K562 (cell line): Measurements from ENCODE around the gene NECAB3. TPM values are rescaled to one million over a fixed set of nuclear protein-coding genes. Genes with fewer than 3 reads are reported as not detected.
A peak's percentile ranks its signal among the peaks of the same experiment; 100 is the strongest.

Source experiments
- ARHGAP35 ChIP-seq: fragments of 450-650 bp; IDR thresholded peaks from 2 replicates; pipeline ENCODE4 v1.6.1; 2018; ENCODE audit not compliant: partially characterized antibody
- CHD1 ChIP-seq: fragments of 200-600 bp; sonication (generic); IDR thresholded peaks from one replicate; pipeline ENCODE4 v1.6.1; 2012; ENCODE audit warnings: mild to moderate bottlenecking, moderate library complexity, low read length, inconsistent platforms
- CSDE1 ChIP-seq, 2 experiments: fragments of 450-650 bp; IDR thresholded peaks; 2 replicates each; pipeline ENCODE4 v1.6.1; 2016; ENCODE audit warnings: mild to moderate bottlenecking in 1 of 2
- ETV1 ChIP-seq: fragments of 450-650 bp; conservative IDR thresholded peaks from 2 replicates; pipeline ENCODE4 v1.6.1; 2016; ENCODE audit warnings: missing genetic modification characterization, control low read depth, low read depth, missing compliant biosample characterization
- ETV5 ChIP-seq: sonication (generic); formaldehyde crosslinking; IDR thresholded peaks from 2 replicates; pipeline ENCODE4 v1.4.0; 2020; ENCODE audit warnings: low read depth, mild to moderate bottlenecking, missing genetic modification reagents
- HEY1 ChIP-seq: fragments of 250-450 bp; sonication (Bioruptor Pico); IDR thresholded peaks from 2 replicates; pipeline ENCODE4 v1.5.0; 2020; ENCODE audit warnings: mild to moderate bottlenecking, moderate library complexity, borderline replicate concordance
- HNRNPUL1 ChIP-seq: fragments of 200-400 bp; formaldehyde crosslinking; IDR thresholded peaks from 2 replicates; pipeline ENCODE4 v1.6.1; 2017; ENCODE audit warnings: low read length
- MEF2A ChIP-seq: IDR thresholded peaks from 2 replicates; pipeline ENCODE4 v1.6.1; 2011; ENCODE audit warnings: low read depth, mild to moderate bottlenecking, low read length, moderate library complexity; ENCODE audit not compliant: control insufficient read depth
- MEIS2 ChIP-seq: fragments of 450-650 bp; IDR thresholded peaks from 2 replicates; pipeline ENCODE4 v1.6.1; 2014; ENCODE audit warnings: mild to moderate bottlenecking; ENCODE audit not compliant: partially characterized antibody
- MGA ChIP-seq: fragments of 450-650 bp; IDR thresholded peaks from 2 replicates; pipeline ENCODE4 v1.6.1; 2016; ENCODE audit warnings: mild to moderate bottlenecking, moderate library complexity
- NFE2L1 ChIP-seq: fragments of 450-650 bp; IDR thresholded peaks from 2 replicates; pipeline ENCODE4 v1.6.1; 2016; ENCODE audit warnings: missing genetic modification characterization, low read depth, mild to moderate bottlenecking, missing compliant biosample characterization, moderate library complexity, borderline replicate concordance
- PHF21A ChIP-seq: fragments of 450-650 bp; IDR thresholded peaks from 2 replicates; pipeline ENCODE4 v1.6.1; 2017; ENCODE audit warnings: low read depth, borderline replicate concordance
- SNRNP70 ChIP-seq: fragments of 200-400 bp; formaldehyde crosslinking; optimal IDR thresholded peaks from 2 replicates; pipeline ENCODE3; 2017; ENCODE audit warnings: low read depth, low read length
- STAG1 ChIP-seq: sonication (generic); formaldehyde crosslinking; IDR thresholded peaks from 2 replicates; pipeline ENCODE4 v1.5.0; 2020; ENCODE audit warnings: missing genetic modification reagents, borderline replicate concordance
- YY1 ChIP-seq, 3 experiments: IDR thresholded peaks; 2 replicates each; pipeline ENCODE4 v1.6.1; 2011; ENCODE audit warnings: low read length in 2 of 3, mild to moderate bottlenecking in 2 of 3, moderate library complexity in 2 of 3, borderline replicate concordance in 1 of 3, control low read depth in 1 of 3, low read depth in 1 of 3; ENCODE audit not compliant: insufficient read depth in 3 of 3, insufficient replicate concordance in 2 of 3, control insufficient read depth in 1 of 3, insufficient read length in 1 of 3; ENCODE audit errors: extremely low read depth in 1 of 3
- ZNF668 ChIP-seq: fragments of 250-450 bp; sonication (Bioruptor Pico); IDR thresholded peaks from 2 replicates; pipeline ENCODE4 v1.8.0; 2022; ENCODE audit warnings: mild to moderate bottlenecking, inconsistent platforms
- ZNF75A ChIP-seq: fragments of 450-650 bp; formaldehyde crosslinking; IDR thresholded peaks from 2 replicates; pipeline ENCODE4 v1.4.0; 2020; ENCODE audit warnings: mild to moderate bottlenecking
- polyA plus RNA-seq, 8 experiments: library from polyadenylated mRNA; depleted of rRNA in 4 of 8; stranded (reverse) in 5 of 8; unstranded in 3 of 8; fragments of >200 nt; fragmentation: Nextera tagmentation in 2 of 8; fragmentation: Illumina TruSeq in 1 of 8; extraction: Ambion mirVana in 2 of 8; extraction: Trizol in 1 of 8; gene quantifications; 2 replicates each; pipeline versions ENCODE4 v1.2.1 to v1.2.3, GENCODE V29; 2011 to 2014; ENCODE audit warnings: inconsistent platforms in 1 of 8, missing spikeins in 1 of 8
- total RNA-seq, 7 experiments: library from RNA; depleted of rRNA in 6 of 7; stranded (reverse); fragments of >200 nt in 6 of 7; fragmentation: Illumina TruSeq in 2 of 7; extraction: Trizol in 2 of 7; gene quantifications; 2 replicates each; pipeline versions ENCODE4 v1.2.1 to v1.2.3, GENCODE V29; 2011 to 2021; ENCODE audit warnings: low replicate concordance in 1 of 7

The NECAB3 gene
- total and polyA plus RNA-seq, 9 of the 15 experiments (the other 6 are each of a cell fraction or from before 2014, with no cell fraction given), result 0.94 to 63.3 (median 31.5) TPM

- TF ChIP-seq ARHGAP35, result no peak
- no peak for TF ChIP-seq NFE2L1 (tag)
- no peak for TF ChIP-seq CSDE1 (IDR thresholded peaks at IDR 0.05)
- TF ChIP-seq HEY1 (CRISPR knock-in tag), result no peak
- TF ChIP-seq STAG1 (CRISPR knock-in tag), result no peak; the same call in 1 of the 2 replicates
- TF ChIP-seq HNRNPUL1, result no peak
- no peak for TF ChIP-seq PHF21A
- TF ChIP-seq MGA, result peak; percentile 86
- no peak for TF ChIP-seq ETV1 (tag)
- no peak for TF ChIP-seq ZNF668
- TF ChIP-seq ETV5 (CRISPR knock-in tag), result peak; percentile 78
- no peak for TF ChIP-seq MEF2A
- TF ChIP-seq ZNF75A (CRISPR knock-in tag), result no peak
- TF ChIP-seq SNRNP70, result no peak
- TF ChIP-seq CHD1, result no peak
- TF ChIP-seq YY1 (IDR thresholded peaks at IDR 0.05; ENCODE audit: borderline replicate concordance in 1 of 3, control insufficient read depth in 1 of 3, extremely low read depth in 1 of 3, insufficient read depth in 3 of 3, insufficient read length in 1 of 3, insufficient replicate concordance in 2 of 3, low read depth in 1 of 3, low read length in 2 of 3), result peak in 1 of 3 experiments; percentile 60
- TF ChIP-seq MEIS2, result peak; percentile 53
Observed at GRCh38 chr20:33719989-33720709, 45.9 kb upstream of the NECAB3 start, which contains the start of gene PXMP4 (continued).
